CD4-positive, alpha-beta T cell treated with Interleukin-17A for 4 hours (primary cell): ENCODE results near the gene EPAS1.

ENCODE experiments used
- DNase-seq: peaks from one replicate; pipeline ENCODE4 v3.0.0-alpha.2; 2020; ENCODE audit warnings: mixed read lengths

EPAS1 gene

DNA sequence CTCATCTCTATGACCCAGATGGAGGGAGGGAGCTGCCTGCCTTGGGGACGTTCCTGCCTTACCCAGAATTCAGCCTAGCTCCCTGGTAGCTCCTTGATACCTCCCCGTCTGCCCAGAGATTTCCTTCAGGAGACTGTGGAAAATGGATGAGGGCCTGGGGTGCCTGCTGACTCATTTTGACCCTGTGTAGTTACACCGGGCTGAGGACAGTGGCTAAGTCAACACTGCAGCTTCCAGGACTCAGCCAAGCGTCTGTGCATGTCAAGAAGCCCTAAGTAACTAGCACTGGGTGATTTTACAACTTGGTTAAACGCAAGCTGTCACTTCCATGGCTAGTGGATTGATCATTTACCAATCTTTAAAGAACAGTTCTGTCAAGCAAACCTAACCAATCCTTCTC, 23.3 kb upstream of the EPAS1 start:
- DNase-seq = no peak

DNA sequence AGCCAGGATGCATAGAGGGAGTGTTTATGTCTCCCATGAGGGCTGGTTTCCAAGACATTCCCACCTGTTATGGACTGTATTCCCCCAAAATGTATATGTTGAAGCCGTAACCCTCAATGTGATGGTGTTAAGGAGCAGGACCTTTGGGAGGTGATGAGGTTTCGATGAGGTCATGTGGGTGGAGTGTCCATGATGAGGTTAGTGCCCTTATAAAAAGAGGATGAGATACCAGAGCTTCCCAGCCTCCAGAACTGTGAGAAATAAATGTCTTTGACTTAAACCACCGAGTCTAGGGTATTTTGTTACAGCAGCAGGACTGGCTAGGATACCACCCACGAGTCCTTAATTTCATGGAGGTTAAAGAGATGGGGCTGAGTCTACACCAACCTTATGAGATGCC, 22.6 kb upstream of the EPAS1 start:
- no peak for DNase-seq

- peak; percentile 24 for DNase-seq
Measured at GRCh38 chr2:46275995-46276394, 21.2 kb upstream of the EPAS1 start.

DNA sequence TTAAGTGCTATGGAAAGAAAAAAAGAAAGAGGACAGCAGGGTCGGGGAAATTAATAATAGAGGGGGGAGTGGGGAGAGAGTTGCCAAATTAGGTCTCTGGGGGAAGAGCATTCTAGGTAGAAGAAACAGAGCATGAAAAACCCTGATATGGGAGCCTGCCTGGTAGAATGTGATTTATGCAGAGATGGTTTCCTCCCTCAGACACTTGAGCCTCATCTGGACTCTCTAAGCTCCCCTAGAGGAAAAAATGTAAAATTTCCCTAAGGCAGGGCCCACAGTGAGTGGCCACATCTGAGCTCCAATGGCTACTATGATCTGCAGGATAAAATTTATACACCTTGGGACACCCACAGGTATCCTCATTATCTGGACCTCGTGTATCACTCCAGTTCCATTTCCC, 20.6 kb upstream of the EPAS1 start:
- DNase-seq = no peak

- DNase-seq = no peak
Measured at GRCh38 chr2:46277431-46278190, 19.6 kb upstream of the EPAS1 start.

DNA sequence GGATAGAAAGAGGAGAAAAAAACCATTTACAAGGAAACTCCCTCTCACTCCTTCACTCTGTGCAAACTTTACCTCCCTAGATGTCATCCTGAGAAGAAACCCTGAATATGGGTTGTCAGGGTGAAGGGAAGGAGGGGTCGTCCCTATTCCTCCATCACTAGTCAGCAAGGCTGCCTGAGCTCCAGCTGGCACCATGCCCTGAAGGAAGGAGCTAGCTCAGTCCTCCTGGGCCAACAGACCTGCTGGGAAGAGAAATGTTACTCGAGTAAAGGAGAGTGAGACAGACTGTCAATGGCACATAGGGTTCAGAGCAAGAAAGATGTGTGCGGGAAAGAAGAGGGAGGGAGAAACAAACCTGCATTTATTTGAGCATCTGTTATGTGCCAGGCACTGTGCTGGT, 18.3 kb upstream of the EPAS1 start:
- no peak for DNase-seq

DNA sequence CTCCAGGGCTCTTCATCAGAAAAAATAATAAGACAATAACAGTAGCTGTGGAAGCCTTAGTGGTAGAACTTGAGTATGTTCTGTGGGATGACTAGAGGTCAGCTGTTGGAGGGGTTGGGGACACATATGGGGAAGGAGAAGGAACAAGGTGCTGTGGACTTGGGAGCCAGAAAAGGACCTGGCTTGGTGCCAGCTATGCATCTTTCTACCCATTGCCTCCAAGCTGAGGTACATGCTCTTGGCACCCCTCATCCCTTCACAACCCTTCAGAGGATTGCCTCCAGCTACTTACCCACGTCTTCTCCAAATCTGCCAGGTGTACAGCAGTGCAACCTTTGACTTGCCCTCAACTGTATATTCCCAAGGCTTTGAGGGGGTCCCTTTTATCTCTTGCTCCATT, 15.3 kb upstream of the EPAS1 start:
- no peak for DNase-seq

DNA sequence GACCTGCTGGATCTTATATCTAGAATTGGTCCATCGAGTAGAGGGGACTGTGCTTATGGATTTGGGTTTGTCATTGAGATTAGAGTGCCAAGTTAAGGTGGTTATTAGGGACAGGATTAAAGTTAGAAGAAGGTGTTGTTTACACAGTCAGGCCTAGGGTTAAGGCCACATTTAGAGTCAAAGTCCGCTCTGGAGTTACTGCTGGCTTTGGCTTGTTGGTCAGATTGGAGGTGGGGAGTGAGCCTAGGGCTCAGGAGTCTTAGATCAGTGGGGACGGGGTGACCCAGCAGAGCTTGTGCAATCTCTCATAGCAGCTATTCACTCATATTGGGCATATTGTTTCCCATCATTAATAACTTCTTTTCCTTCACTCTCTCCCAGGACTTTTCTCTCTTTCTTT, 13.5 kb upstream of the EPAS1 start:
- no peak for DNase-seq

- no peak for DNase-seq
Measured at GRCh38 chr2:46284260-46284659, 12.9 kb upstream of the EPAS1 start.

DNA sequence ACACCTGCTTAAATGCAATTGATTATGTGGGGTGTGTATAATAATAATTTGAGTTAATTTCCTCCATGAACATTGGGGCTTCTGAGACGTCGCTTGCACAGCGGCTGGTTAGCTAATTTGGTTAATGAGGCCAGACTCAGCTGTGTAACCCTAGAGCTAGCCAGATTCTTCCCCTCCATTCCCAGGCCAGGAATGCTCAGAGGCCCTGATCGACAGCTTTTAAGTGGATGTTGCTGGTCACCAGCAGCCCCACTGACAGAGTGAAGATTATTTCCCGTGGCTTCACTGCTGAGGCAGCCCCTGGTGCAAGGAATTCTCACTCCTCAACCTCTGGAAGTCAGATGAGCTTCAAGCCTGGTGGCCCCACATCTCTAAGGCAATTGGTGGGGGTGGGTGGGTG, 12.4 kb upstream of the EPAS1 start:
- DNase-seq = no peak

- DNase-seq = no peak
Measured at GRCh38 chr2:46286715-46287114, 10.5 kb upstream of the EPAS1 start.

GRCh38 chr2:46290078-46290477, 7.1 kb upstream of the EPAS1 start:
- DNase-seq = no peak

DNA sequence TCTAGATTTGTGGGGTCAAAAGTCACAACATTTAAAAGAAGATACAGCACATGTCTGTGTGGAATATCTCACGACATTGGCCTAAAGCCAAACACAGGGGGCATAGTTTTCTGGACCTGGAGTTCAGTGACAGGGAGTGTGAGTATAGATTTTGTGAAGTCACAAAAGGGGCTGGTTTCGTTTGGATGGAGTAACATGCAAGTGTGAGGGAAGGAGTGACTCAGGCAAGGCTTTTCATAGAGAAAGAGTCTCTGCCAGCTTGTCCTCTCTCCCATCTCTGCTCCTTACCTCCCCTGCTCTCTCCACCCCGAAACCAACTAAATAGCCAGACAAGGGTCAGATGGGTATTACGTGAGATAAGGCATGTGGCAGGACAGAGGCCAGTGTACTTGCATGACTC, 3.7 kb upstream of the EPAS1 start:
- no peak for DNase-seq

GRCh38 chr2:46294176-46294836, 2.9 kb upstream of the EPAS1 start:
- DNase-seq = peak; percentile 41

DNA sequence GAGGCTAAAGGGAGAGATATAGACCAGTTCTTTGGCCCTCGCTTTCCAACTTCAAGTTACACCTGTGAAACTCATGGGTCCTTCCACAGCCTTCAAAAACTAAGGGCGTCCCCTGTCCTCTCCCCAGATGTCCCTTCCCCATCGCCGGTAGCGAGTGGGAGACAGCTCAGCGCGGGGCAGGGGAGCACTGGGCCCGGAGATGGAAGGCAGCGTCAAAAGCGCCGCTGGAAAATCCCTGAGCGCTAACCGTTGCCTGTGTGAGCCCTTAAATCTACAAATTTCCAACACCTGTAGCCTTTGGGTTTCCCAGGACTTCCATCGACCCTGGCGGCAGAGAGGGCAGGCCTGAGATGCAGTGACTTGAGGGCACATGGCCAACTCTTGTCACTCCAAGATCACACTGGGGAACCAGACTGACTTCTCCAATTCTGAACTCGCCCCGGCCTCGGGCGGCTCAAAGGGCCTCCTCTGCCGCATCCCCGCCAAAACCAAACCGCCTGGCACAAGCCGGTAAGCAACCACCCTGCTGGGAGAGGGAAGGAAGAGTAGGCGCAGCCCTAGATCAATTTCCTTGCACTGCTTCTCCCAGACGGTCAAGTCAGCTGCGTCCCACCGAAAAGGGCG, 879 bp upstream of the EPAS1 start:
- DNase-seq = peak; percentile 27

- DNase-seq = peak; percentile 85
Measured at GRCh38 chr2:46297546-46298271, 502 bp downstream of the EPAS1 start.

DNA sequence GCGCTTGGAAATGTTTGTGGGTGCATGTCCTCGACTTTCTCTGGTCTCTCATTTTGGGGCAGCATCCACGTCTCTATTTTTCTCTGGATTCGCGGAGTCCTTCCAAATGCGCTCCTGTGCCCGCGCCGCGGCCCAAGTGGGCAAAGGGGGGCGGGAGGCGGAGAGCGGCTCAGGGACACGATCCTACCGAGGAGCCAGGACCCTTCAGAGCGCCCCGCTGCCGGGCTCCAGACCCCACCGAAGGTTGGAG, 990 bp downstream of the EPAS1 start:
- no peak for DNase-seq

GRCh38 chr2:46298522-46299353, 1.5 kb downstream of the EPAS1 start:
- DNase-seq = peak; percentile 45

DNA sequence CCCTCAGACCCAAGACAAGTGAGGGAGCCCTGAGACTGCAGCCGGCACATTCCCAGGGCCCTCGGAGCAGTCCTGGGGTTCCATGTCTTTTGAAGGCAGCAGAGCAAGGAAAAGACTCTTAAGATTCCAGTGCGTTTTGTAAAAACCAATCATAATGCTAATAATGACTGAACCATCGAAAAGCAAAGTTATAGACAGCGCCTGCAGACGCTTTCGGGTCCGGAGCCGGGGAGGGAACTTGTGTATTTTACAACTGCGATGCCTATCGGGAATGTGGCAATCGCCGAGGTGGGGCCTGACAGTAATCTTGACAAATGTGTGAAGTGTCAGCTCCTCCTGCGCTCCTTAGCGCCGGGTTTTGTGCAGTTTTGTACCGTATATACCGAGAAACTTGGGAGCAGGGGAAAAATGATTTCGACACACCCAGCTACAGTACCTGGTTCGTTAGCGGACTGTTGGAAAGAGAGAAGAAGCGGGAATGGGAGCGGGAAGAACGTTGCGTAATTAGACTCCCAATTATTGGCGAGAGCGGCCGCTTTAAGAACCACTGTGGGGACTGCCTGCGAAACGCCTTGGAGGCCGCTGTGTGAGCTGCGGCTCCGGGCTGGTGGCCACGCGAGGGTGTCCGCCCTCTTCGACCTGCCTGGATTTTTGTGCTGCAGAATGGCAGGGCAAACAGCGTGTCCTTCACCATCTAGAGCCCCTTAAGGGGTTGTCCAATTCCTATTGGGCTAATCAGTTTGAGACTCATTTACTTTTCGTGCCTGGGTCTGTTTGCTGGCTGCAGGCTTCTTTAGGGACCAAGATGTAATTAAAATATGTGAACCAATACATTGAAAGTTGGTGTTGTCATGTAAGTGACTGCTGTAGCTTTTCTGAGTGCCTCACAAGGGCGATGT, 2.4 kb downstream of the EPAS1 start:
- peak; percentile 24 for DNase-seq

DNA sequence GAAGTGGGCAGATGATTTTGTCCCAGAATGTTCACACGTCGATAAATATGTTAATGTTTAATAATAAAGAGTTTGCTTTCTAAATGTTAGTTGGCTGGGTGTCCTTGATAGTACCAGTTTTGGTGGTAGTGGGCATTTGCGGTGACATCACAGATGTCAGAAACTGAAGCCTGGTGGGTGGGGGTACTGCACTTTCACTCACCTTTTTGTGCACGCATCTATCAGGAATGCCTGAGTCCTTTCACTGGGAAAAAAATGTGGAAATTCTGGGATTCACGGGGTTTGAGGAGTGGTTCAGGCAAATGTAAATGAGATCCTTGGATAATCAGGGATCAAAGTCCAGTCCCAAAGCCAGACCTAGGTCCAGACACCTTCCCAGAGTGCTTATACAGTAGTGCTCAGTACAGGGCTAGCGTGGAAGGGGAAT, 3.2 kb downstream of the EPAS1 start:
- no peak for DNase-seq

- no peak for DNase-seq
Measured at GRCh38 chr2:46302005-46302695, 4.9 kb downstream of the EPAS1 start.
